ENCODE measurements around the gene CYBA. TPM values are rescaled to one million over a fixed set of nuclear protein-coding genes. Genes with fewer than 3 reads are reported as not detected.
"Not testable (repeated sequence)": the region's sequence is repeated elsewhere in the genome, so short reads cannot be mapped to it uniquely, and the experiment has no call there.

Gene CYBA
- total and polyA plus RNA-seq, 2 donors, result 200 to 208 TPM

GRCh38 chr16:88614818-88615580 is 35.9 kb downstream of the CYBA start:
- H3K27me3 ChIP-seq (ENCODE audit: control insufficient read depth in 2 of 2, insufficient read depth in 1 of 2, low read length in 1 of 2), result no peaks in the 10 kb centered on the region
- H3K36me3 ChIP-seq (ENCODE audit: control insufficient read depth in 2 of 2, insufficient read depth in 2 of 2, low read length in 1 of 2), result peaks cover 76 to 82% of the 10 kb centered on the region in 2 donors
- H3K4me1 ChIP-seq (ENCODE audit: control insufficient read depth in 2 of 2, insufficient read depth in 2 of 2, low read length in 2 of 2), result peaks cover 0 to 2% of the 10 kb centered on the region in 2 donors
- DNase-seq (ENCODE audit: low read depth in 6 of 9, low spot score in 9 of 9), result no peak
- H3K4me3 ChIP-seq (ENCODE audit: low read length in 2 of 2), result no peak overlapping the region
- H3K27ac ChIP-seq (ENCODE audit: low read depth in 1 of 2, low read length in 1 of 2), result no peak overlapping the region
- no peaks in the 10 kb centered on the region for H3K9me3 ChIP-seq (ENCODE audit: control insufficient read depth in 2 of 2, insufficient read depth in 1 of 2, low read length in 1 of 2)
- WGBS, result 97% methylated on average over 19 of the region's 19 CpGs

- Histone ChIP-seq H3K27me3 (ENCODE audit: control insufficient read depth in 2 of 2, insufficient read depth in 1 of 2, low read length in 1 of 2) (no peaks in the 10 kb centered on the region), H3K4me3 (ENCODE audit: low read length in 2 of 2) (no peak overlapping the region), H3K36me3 (ENCODE audit: control insufficient read depth in 2 of 2, insufficient read depth in 2 of 2, low read length in 1 of 2) (peaks cover 78 to 82% of the 10 kb centered on the region in 2 donors), H3K9me3 (ENCODE audit: control insufficient read depth in 2 of 2, insufficient read depth in 1 of 2, low read length in 1 of 2) (no peaks in the 10 kb centered on the region), H3K4me1 (ENCODE audit: control insufficient read depth in 2 of 2, insufficient read depth in 2 of 2, low read length in 2 of 2) (peaks cover 0 to 2% of the 10 kb centered on the region in 2 donors), H3K27ac (ENCODE audit: low read depth in 1 of 2, low read length in 1 of 2) (no peak overlapping the region)
- DNase-seq (ENCODE audit: low read depth in 6 of 9, low spot score in 9 of 9), result no peak
- WGBS, result 98% methylated on average over 19 of the region's 19 CpGs
Measured at GRCh38 chr16:88613911-88614817, 36.7 kb downstream of the CYBA start.

GRCh38 chr16:88613293-88613692 is 37.6 kb downstream of the CYBA start:
- Histone ChIP-seq H3K4me3 (ENCODE audit: low read length in 2 of 2) (no peak overlapping the region), H3K9me3 (ENCODE audit: control insufficient read depth in 2 of 2, insufficient read depth in 1 of 2, low read length in 1 of 2) (no peaks in the 10 kb centered on the region), H3K36me3 (ENCODE audit: control insufficient read depth in 2 of 2, insufficient read depth in 2 of 2, low read length in 1 of 2) (peaks cover 79 to 81% of the 10 kb centered on the region in 2 donors), H3K27me3 (ENCODE audit: control insufficient read depth in 2 of 2, insufficient read depth in 1 of 2, low read length in 1 of 2) (no peaks in the 10 kb centered on the region), H3K4me1 (ENCODE audit: control insufficient read depth in 2 of 2, insufficient read depth in 2 of 2, low read length in 2 of 2) (peaks cover 0 to 2% of the 10 kb centered on the region in 2 donors), H3K27ac (ENCODE audit: low read depth in 1 of 2, low read length in 1 of 2) (no peak overlapping the region)
- 97% methylated on average over 10 of the region's 10 CpGs for WGBS
- no peak for DNase-seq (ENCODE audit: low read depth in 6 of 9, low spot score in 9 of 9)

- no peak for DNase-seq (ENCODE audit: low read depth in 6 of 9, low spot score in 9 of 9)
- Histone ChIP-seq H3K27me3 (ENCODE audit: control insufficient read depth in 2 of 2, insufficient read depth in 1 of 2, low read length in 1 of 2) (no peaks in the 10 kb centered on the region), H3K9me3 (ENCODE audit: control insufficient read depth in 2 of 2, insufficient read depth in 1 of 2, low read length in 1 of 2) (no peaks in the 10 kb centered on the region), H3K4me3 (ENCODE audit: low read length in 2 of 2) (no peak overlapping the region), H3K4me1 (ENCODE audit: control insufficient read depth in 2 of 2, insufficient read depth in 2 of 2, low read length in 2 of 2) (no peaks in the 10 kb centered on the region), H3K27ac (ENCODE audit: low read depth in 1 of 2, low read length in 1 of 2) (no peak overlapping the region), H3K36me3 (ENCODE audit: control insufficient read depth in 2 of 2, insufficient read depth in 2 of 2, low read length in 1 of 2) (peaks cover 71 to 76% of the 10 kb centered on the region in 2 donors)
- 97% methylated on average over 49 of the region's 49 CpGs for WGBS
Measured at GRCh38 chr16:88610909-88611812, 39.7 kb downstream of the CYBA start.

- H3K27me3 ChIP-seq (ENCODE audit: control insufficient read depth in 2 of 2, insufficient read depth in 1 of 2, low read length in 1 of 2), result no peaks in the 10 kb centered on the region
- no peaks in the 10 kb centered on the region for H3K4me1 ChIP-seq (ENCODE audit: control insufficient read depth in 2 of 2, insufficient read depth in 2 of 2, low read length in 2 of 2)
- WGBS, result 97% methylated on average over 6 of the region's 6 CpGs
- H3K9me3 ChIP-seq (ENCODE audit: control insufficient read depth in 2 of 2, insufficient read depth in 1 of 2, low read length in 1 of 2), result no peaks in the 10 kb centered on the region
- peaks cover 74 to 75% of the 10 kb centered on the region in 2 donors for H3K36me3 ChIP-seq (ENCODE audit: control insufficient read depth in 2 of 2, insufficient read depth in 2 of 2, low read length in 1 of 2)
- H3K4me3 ChIP-seq (ENCODE audit: low read length in 2 of 2), result no peak overlapping the region
- DNase-seq (ENCODE audit: low read depth in 6 of 9, low spot score in 9 of 9), result no peak
- H3K27ac ChIP-seq (ENCODE audit: low read depth in 1 of 2, low read length in 1 of 2), result no peak overlapping the region
Measured at GRCh38 chr16:88610080-88610479, 40.8 kb downstream of the CYBA start.

GRCh38 chr16:88609426-88609825 is 41.4 kb downstream of the CYBA start:
- peaks cover 74 to 77% of the 10 kb centered on the region in 2 donors for H3K36me3 ChIP-seq (ENCODE audit: control insufficient read depth in 2 of 2, insufficient read depth in 2 of 2, low read length in 1 of 2)
- WGBS, result 99% methylated on average over 8 of the region's 8 CpGs
- not testable (repeated sequence) for H3K4me1 ChIP-seq (ENCODE audit: control insufficient read depth in 2 of 2, insufficient read depth in 2 of 2, low read length in 2 of 2); H3K4me3 ChIP-seq (ENCODE audit: low read length in 2 of 2); H3K9me3 ChIP-seq (ENCODE audit: control insufficient read depth in 2 of 2, insufficient read depth in 1 of 2, low read length in 1 of 2); H3K27ac ChIP-seq (ENCODE audit: low read depth in 1 of 2, low read length in 1 of 2); DNase-seq (ENCODE audit: low read depth in 6 of 9, low spot score in 9 of 9); H3K27me3 ChIP-seq (ENCODE audit: control insufficient read depth in 2 of 2, insufficient read depth in 1 of 2, low read length in 1 of 2)

GRCh38 chr16:88608076-88608475 is 42.8 kb downstream of the CYBA start:
- no peak overlapping the region for H3K4me3 ChIP-seq (ENCODE audit: low read length in 2 of 2)
- 92% methylated on average over 6 of the region's 6 CpGs for WGBS
- peaks cover 70 to 73% of the 10 kb centered on the region in 2 donors for H3K36me3 ChIP-seq (ENCODE audit: control insufficient read depth in 2 of 2, insufficient read depth in 2 of 2, low read length in 1 of 2)

GRCh38 chr16:88606148-88606757 is 44.6 kb downstream of the CYBA start:
- Histone ChIP-seq H3K36me3 (ENCODE audit: control insufficient read depth in 2 of 2, insufficient read depth in 2 of 2, low read length in 1 of 2) (peaks cover 74% of the 10 kb centered on the region in 2 donors), H3K4me3 (ENCODE audit: low read length in 2 of 2) (no peak overlapping the region), H3K9me3 (ENCODE audit: control insufficient read depth in 2 of 2, insufficient read depth in 1 of 2, low read length in 1 of 2) (no peaks in the 10 kb centered on the region), H3K27me3 (ENCODE audit: control insufficient read depth in 2 of 2, insufficient read depth in 1 of 2, low read length in 1 of 2) (no peaks in the 10 kb centered on the region), H3K27ac (ENCODE audit: low read depth in 1 of 2, low read length in 1 of 2) (no peak overlapping the region), H3K4me1 (ENCODE audit: control insufficient read depth in 2 of 2, insufficient read depth in 2 of 2, low read length in 2 of 2) (no peaks in the 10 kb centered on the region)
- 96% methylated on average over 17 of the region's 17 CpGs for WGBS
- DNase-seq (ENCODE audit: low read depth in 6 of 9, low spot score in 9 of 9), result no peak

More at GRCh38 chr16:88608076-88608475, 42.8 kb downstream of the CYBA start:
- H3K4me1 ChIP-seq (ENCODE audit: control insufficient read depth in 2 of 2, insufficient read depth in 2 of 2, low read length in 2 of 2), result no peaks in the 10 kb centered on the region
- H3K27me3 ChIP-seq (ENCODE audit: control insufficient read depth in 2 of 2, insufficient read depth in 1 of 2, low read length in 1 of 2), result no peaks in the 10 kb centered on the region
- H3K9me3 ChIP-seq (ENCODE audit: control insufficient read depth in 2 of 2, insufficient read depth in 1 of 2, low read length in 1 of 2), result no peaks in the 10 kb centered on the region
- H3K27ac ChIP-seq (ENCODE audit: low read depth in 1 of 2, low read length in 1 of 2), result no peak overlapping the region
- no peak for DNase-seq (ENCODE audit: low read depth in 6 of 9, low spot score in 9 of 9)
